Tongue (tissue), 3 donors: Measurements from ENCODE around the gene DMAC2L. TPM values are rescaled to one million over a fixed set of nuclear protein-coding genes. Genes with fewer than 3 reads are reported as not detected.
"Not testable (repeated sequence)": the region's sequence is repeated elsewhere in the genome, so short reads cannot be mapped to it uniquely, and the experiment has no call there.

ENCODE experiments used
- DNase-seq: peaks from one replicate; pipeline ENCODE4 v3.0.0-alpha.2; 2015
- small RNA-seq: library from RNA; depleted of rRNA; stranded (forward); fragments of <200 nt; gene quantifications from one replicate; pipeline ENCODE3, GENCODE V24; 2014; ENCODE audit warnings: low replicate concordance
- total RNA-seq: library from RNA; depleted of rRNA; stranded (reverse); fragments of >200 nt; gene quantifications from one replicate; pipeline ENCODE4 v1.2.3, GENCODE V29; 2014

Gene DMAC2L
- total RNA-seq, 1 donor from 2014 or later = 25.7 TPM

- not testable (repeated sequence) for DNase-seq
These were observed 44.2 kb downstream of the DMAC2L start for GRCh38 chr14:50356283-50356682.

GRCh38 chr14:50357124-50357523, 45.0 kb downstream of the DMAC2L start:
- no peak for DNase-seq

DNA sequence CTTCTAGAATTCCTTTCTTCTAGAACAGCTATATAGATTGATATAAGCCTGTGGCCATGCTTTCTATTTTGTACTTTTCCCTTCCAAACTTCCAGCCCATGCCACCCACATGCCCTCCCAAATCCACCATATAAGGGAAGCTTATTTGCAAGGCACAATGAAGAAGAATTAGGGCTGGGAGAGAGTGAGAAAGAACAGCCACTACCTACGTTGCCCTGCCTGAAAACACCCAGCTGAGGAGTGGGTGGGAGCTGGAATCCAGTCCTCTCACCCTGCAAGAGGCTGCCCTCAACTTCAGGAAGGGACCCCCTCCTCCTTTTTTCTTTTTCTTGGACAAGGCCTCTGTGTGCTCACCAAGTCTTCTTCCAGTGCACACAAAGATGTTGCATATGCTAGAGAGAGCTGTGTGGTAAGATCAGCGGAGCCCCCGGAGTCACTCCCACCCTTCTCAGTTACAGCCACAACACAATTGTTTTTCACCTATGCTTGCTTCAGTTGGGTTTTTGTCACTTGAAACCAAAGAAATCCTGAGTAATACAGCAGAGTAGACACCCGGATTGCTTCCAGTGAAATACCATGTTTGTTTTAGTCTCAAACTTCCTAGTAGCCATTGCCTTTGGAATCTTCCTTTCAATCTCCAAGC, 45.8 kb downstream of the DMAC2L start:
- no peak for DNase-seq

DNA sequence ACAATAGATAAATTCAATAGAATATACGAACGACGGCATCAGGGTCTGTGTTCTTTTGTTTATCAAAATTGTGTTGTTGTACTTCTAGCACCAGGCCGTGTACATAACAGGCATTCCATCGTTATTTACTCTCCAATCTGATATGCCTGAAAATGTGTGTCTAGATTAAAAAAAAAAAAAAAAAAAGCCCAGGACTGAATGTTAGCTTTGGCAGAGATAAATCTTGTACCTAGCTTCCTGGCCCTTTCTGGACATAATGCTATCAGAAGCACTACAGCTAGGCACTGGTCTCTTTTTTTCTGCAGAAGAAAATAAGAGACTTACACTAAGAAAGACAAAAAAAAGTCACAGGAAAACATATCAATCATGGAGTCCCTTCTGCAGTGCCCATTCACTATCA, 47.5 kb downstream of the DMAC2L start:
- no peak for DNase-seq

DNA sequence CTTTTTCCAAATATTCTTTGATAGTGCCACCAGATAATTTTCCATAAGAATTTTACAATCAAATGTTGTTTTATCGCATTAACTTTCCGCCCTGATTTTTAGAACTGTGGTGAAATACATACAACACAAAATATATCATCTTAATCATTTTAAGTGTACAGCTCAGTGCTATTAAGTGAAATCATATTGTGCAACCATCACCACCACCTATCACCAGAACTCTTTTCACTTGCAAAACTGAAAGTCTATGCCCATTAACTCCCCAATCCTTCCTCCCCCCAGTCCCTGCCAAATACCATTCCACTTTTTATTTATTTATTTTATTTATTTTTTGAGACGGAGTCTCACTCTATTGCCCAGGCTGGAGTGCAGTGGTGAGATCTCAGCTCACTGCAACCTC, 48.0 kb downstream of the DMAC2L start:
- DNase-seq = no peak

- DNase-seq = no peak
These were observed 48.7 kb downstream of the DMAC2L start for GRCh38 chr14:50360851-50361250.

DNA sequence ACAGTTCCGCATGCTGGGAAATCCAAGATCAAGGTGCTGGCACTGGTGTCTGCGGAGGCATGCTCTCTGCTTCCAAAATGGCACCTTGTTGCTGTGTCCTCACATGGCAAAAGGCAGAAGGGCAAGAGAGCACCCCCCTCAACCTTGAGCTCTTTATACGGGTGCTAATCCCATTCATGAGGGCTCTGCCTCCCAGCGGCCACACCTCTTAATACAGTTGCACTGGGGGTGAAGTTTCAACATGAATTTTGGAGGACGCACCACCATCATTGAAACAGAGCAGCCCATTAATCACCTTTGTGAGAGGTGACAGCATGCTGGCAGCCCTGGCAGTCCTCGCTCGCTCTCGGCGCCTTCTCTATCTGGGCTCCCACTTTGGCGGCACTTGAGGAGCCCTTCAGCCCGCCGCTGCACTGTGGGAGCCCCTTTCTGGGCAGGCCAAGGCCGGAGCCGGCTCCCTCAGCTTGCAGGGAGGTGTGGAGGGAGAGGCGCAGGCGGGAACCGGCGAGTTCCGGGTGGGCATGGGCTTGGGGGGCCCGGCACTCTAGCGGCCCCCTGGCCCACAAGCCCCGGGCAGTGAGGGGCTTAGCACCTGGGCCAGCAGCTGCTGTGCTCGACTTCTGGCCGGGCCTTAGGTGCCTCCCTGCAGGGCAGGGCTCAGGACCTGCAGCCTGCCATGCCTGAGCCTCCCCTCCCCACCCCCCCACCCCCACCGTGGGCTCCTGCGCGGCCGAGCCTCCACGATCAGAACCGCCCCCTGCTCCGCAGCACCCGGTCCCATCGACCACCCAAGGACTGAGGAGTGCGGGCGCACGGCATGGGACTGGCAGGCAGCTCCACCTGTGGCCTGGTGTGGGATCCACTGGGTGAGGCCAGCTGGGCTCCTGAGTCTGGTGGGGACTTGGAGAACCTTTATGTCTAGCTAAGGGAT, 49.6 kb downstream of the DMAC2L start:
- not testable (repeated sequence) for DNase-seq

- no peak for DNase-seq
These were observed 50.9 kb downstream of the DMAC2L start for GRCh38 chr14:50362764-50363713.

DNA sequence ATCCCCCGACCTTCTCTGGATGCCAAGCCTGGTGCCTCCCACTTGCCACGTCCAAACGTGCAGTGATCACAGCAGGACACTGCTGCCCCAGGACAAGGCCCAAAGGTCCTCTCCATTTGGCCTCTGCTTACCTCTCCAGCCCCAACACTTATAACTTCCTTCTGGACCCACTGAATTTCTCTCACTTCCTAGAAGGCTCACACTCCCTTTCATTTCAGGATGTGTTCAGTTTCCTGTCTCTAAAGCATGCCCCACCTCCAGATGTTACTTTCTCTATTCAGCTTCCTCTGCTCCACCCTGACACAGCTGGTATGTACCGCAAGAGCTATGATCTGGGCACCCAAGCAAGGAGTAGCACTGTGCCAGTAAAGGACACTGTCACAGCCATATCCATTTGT, 51.6 kb downstream of the DMAC2L start:
- DNase-seq = no peak

- DNase-seq = no peak
These were observed 52.7 kb downstream of the DMAC2L start for GRCh38 chr14:50364792-50365191.

- DNase-seq = not testable (repeated sequence)
These were observed 53.4 kb downstream of the DMAC2L start for GRCh38 chr14:50365572-50365971.

DNA sequence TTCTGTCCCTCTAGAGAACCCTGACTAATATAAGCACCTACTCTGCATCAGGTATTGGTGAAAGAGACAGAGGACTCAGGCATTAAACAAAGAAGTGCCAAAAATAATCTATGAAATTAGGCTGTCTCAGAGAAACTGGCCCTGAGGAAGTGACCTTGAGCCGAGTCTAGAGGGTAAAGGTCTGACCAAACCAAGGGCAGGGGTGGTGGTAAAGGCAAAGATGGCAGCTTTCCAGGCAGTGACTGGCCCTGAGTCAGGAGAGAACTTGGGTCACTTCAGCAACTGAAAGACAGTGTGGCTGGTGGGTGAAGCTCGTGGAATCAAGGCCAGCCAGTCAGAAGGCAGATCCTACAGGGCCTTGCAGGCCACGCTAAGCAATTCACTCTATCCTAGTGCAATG, 54.0 kb downstream of the DMAC2L start:
- DNase-seq = no peak

DNA sequence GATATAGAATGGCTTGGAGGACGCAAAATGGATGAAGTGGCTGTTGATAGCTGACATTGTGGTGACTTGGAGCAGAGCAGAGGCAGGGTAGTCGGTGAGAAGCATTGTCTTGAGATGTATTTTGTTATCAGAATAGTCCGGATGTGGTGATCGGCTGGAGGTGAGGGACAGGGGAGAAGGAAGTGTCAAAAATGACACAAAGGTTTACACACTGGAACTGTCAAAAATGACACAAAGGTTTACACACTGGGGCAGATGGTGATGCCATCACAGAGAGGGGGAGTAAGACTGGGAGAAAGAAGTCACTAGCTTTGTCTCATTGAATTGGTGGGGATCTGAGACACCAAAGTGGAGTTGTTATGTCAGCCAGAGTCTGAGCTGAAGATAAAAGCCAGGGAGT, 54.5 kb downstream of the DMAC2L start:
- no peak for DNase-seq

DNA sequence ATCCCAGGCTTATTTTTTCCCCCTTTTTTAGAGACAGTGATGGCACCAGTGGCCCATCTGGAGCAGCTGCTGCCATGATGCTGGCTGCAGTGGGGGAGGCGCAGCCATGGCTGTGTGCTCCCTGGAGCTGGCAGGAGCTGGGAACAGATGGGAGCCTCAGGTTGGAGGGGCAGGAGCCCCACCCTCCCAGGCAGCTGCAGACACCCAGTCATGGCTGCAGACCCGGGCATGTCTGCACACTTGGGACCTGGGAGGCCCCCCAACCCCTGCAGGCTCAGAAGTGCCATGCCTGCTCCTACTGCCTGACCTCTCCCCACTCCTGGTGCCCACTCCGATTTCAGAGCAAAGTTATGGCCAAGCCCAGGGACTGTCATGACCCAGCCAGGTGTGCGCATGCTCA, 59.4 kb downstream of the DMAC2L start:
- DNase-seq = no peak

GRCh38 chr14:50373959-50374358, 61.8 kb downstream of the DMAC2L start:
- no peak for DNase-seq

GRCh38 chr14:50375760-50376159, 63.6 kb downstream of the DMAC2L start:
- no peak for DNase-seq

Small RNA genes within 50 kb of the gene (small RNA-seq; reads per million reads assigned to genes)
- gene MIR4504 = 0.06 reads per million

Other genes with a start within 250 kb of the DMAC2L start
- gene VCPKMT, start 195.8 kb upstream of the DMAC2L start, total RNA-seq = 7.6 TPM
- 58.5 TPM for gene SOS2, start 80.7 kb upstream of the DMAC2L start, total RNA-seq
- 14.9 TPM for gene L2HGDH, start 95 bp upstream of the DMAC2L start, total RNA-seq
- 5.5 TPM for gene CDKL1, start 84.6 kb downstream of the DMAC2L start, total RNA-seq
- gene MAP4K5, start 220.2 kb downstream of the DMAC2L start, total RNA-seq = 128 TPM
- 7.2 TPM for gene ATL1, start 247.8 kb downstream of the DMAC2L start, total RNA-seq